ENCODE measurements around the gene C1orf226. TPM values are rescaled to one million over a fixed set of nuclear protein-coding genes. Genes with fewer than 3 reads are reported as not detected.

The C1orf226 gene
- total and polyA plus RNA-seq, 2 of the 8 experiments (the other 6 are each of a cell fraction or from before 2014, with no cell fraction given): 8.2 to 18.8 TPM

GRCh38 chr1:162388615-162389014, 7.1 kb downstream of the C1orf226 start:
- Histone ChIP-seq H4K20me1 (replicated peaks in 1 of 2; ENCODE audit: control insufficient read depth in 1 of 2, insufficient read depth in 2 of 2, low read length in 2 of 2) (no peaks in the 10 kb centered on the region), H2BK20ac (ENCODE audit: low read length) (no peak overlapping the region), H3K36me3 (ENCODE audit: control insufficient read depth in 2 of 4, insufficient read depth in 4 of 4, low read length in 3 of 4) (0 out of 8 replicates have a peak, but pooled peaks cover 0 to under 1% (median under 1%) of the 10 kb centered on the region in 4 experiments), H3K9ac (replicated peaks in 1 of 4; ENCODE audit: extremely low read depth in 1 of 4, low read depth in 3 of 4, low read length in 3 of 4) (no peak overlapping the region), H2BK15ac (ENCODE audit: low read length) (no peak overlapping the region), H2AK5ac (ENCODE audit: low read depth, low read length) (no peak overlapping the region), H4K8ac (ENCODE audit: extremely low read depth, insufficient read depth, low read length) (no peak overlapping the region; the same call in 1 of the 2 replicates), H3K4me3 (ENCODE audit: extremely low read depth in 1 of 4, insufficient read depth in 2 of 4, low read depth in 3 of 4, low read length in 4 of 4) (no peak overlapping the region), H3K27ac (ENCODE audit: low read depth, low read length) (no peak overlapping the region), H3K56ac (replicated peaks; ENCODE audit: insufficient read length, low read depth, low read length) (no peak overlapping the region), H2AFZ (ENCODE audit: low read length) (no peak overlapping the region), H4K5ac (ENCODE audit: insufficient read length, low read depth, low read length) (no peak overlapping the region), H2BK120ac (replicated peaks; ENCODE audit: low read depth, low read length) (no peak overlapping the region), H3K23ac (ENCODE audit: insufficient read length) (no peak overlapping the region), H2BK5ac (ENCODE audit: low read depth, low read length) (no peak overlapping the region), H3K18ac (ENCODE audit: extremely low read depth, low read length) (no peak overlapping the region), H3K4me1 (replicated peaks in 1 of 4; ENCODE audit: control insufficient read depth in 3 of 4, insufficient read depth in 4 of 4, low read length in 3 of 4) (peaks cover 0 to 6% (median 1%) of the 10 kb centered on the region in 4 experiments; a peak in 4 of 7 replicates), H3K79me1 (ENCODE audit: low read depth, low read length) (no peaks in the 10 kb centered on the region), H3K23me2 (ENCODE audit: low read depth, low read length) (no peaks in the 10 kb centered on the region), H3K79me2 (ENCODE audit: control insufficient read depth in 1 of 2, insufficient read depth in 2 of 2, low read length in 2 of 2) (no peaks in the 10 kb centered on the region), H3K14ac (ENCODE audit: insufficient read length) (no peak overlapping the region), H3K27me3 (replicated peaks in 1 of 4; ENCODE audit: control insufficient read depth in 3 of 4, extremely low read depth in 1 of 4, insufficient read depth in 3 of 4, low read length in 3 of 4) (no peaks in the 10 kb centered on the region), H4K91ac (replicated peaks; ENCODE audit: insufficient read length, low read length) (no peak overlapping the region), H2BK12ac (ENCODE audit: low read depth, low read length) (no peak overlapping the region), H3K9me3 (ENCODE audit: insufficient read depth in 2 of 2, low read depth in 1 of 2, low read length in 1 of 2) (no peaks in the 10 kb centered on the region), H3K4ac (replicated peaks; ENCODE audit: insufficient read length, low read depth, low read length) (no peak overlapping the region), H3K4me2 (ENCODE audit: insufficient read depth in 1 of 2, low read depth in 2 of 2, low read length in 2 of 2) (no peak overlapping the region)
- POLR2A ChIA-PET (ENCODE audit: partially characterized antibody): interaction anchor here (0.9 kb wide), 1 partner anchor 326 kb away, joined by 3 read pairs; no protein-coding TSS in a partner anchor
- FAIRE-seq: no peak
- CTCF ChIA-PET (ENCODE audit: partially characterized antibody): interaction anchor here (1.1 to 6.4 kb wide), 8 partner anchors 10 to 351 kb away, joined by 3 to 46 read pairs (median 8); no protein-coding TSS in a partner anchor
- WGBS, 2 experiments (ENCODE audit: extremely low coverage in 1 of 2, insufficient coverage in 1 of 2, insufficient read length in 1 of 2, insufficient replicate concordance in 2 of 2, low coverage in 1 of 2, low lambda C conversion rate in 2 of 2, missing lambda C conversion rate in 1 of 2): 93% methylated on average over 5 of the region's 5 CpGs; no CpG with 5 or more reads in 1 of the 2 experiments
- peak in 1 of 2 experiments; percentile 42 for DNase-seq (ENCODE audit: low read depth in 1 of 2, low spot score in 2 of 2)
- TF ChIP-seq SP1 (IDR thresholded peaks at IDR 0.05; ENCODE audit: low read depth, low read length) (no peak), EGR1 (IDR thresholded peaks at IDR 0.05; ENCODE audit: borderline replicate concordance, low read depth, low read length) (no peak), PHF8 (conservative IDR thresholded peaks at IDR 0.05; ENCODE audit: low read depth, low read length) (no peak), RAD21 (IDR thresholded peaks at IDR 0.05 in 1 of 2, conservative IDR thresholded peaks at IDR 0.05 in 1 of 2; ENCODE audit: low read depth in 2 of 2, low read length in 2 of 2) (no peak), CBX5 (IDR thresholded peaks at IDR 0.05; ENCODE audit: low read depth, low read length) (no peak), TCF12 (IDR thresholded peaks at IDR 0.05; ENCODE audit: low read depth, low read length) (no peak), TAF7 (optimal IDR thresholded peaks at IDR 0.05; ENCODE audit: borderline replicate concordance, low read depth, low read length) (no peak), TAF1 (IDR thresholded peaks at IDR 0.05; ENCODE audit: low read depth, low read length) (no peak), SIX5 (IDR thresholded peaks at IDR 0.05; ENCODE audit: low read depth, low read length) (no peak), KDM4A (IDR thresholded peaks at IDR 0.05; ENCODE audit: low read depth, low read length, severe bottlenecking) (no peak), ATF3 (IDR thresholded peaks at IDR 0.05; ENCODE audit: insufficient read depth, low read depth, low read length) (no peak), JUND (IDR thresholded peaks at IDR 0.05; ENCODE audit: low read length) (no peak), POLR2A (IDR thresholded peaks at IDR 0.05; ENCODE audit: control extremely low read depth in 1 of 2, low read depth in 2 of 2, low read length in 2 of 2) (no peak), BRCA1 (IDR thresholded peaks at IDR 0.05; ENCODE audit: low read depth, low read length) (no peak)

Data from H1 (cell line).